Brain microvascular endothelial cell (primary cell): Measurements from ENCODE around the gene TERT.

Experiments
- DNase-seq: peaks from one replicate; pipeline ENCODE4 v3.0.0-alpha.2; 2020
- H3K27ac ChIP-seq: fragments of 250-450 bp; sonication (Bioruptor Pico); 2 replicates; pipeline ENCODE4 v1.5.1; 2020; ENCODE audit warnings: mild to moderate bottlenecking, moderate library complexity
- H3K27me3 ChIP-seq: fragments of 250-450 bp; sonication (Bioruptor Pico); replicated peaks from 2 replicates; pipeline ENCODE4 v1.5.1; 2020; ENCODE audit warnings: mild to moderate bottlenecking
- H3K36me3 ChIP-seq: fragments of 250-450 bp; sonication (Bioruptor Pico); replicated peaks from 2 replicates; pipeline ENCODE4 v1.5.1; 2020; ENCODE audit warnings: mild to moderate bottlenecking
- H3K4me3 ChIP-seq: 2 replicates; pipeline ENCODE4 v1.5.1; 2011; ENCODE audit warnings: low read depth, mild to moderate bottlenecking, control low read depth, low read length, moderate library complexity
- in situ Hi-C: cut with HindIII; loops from 2 replicates; pipeline ENCODE4 v1.10.0; 2017; ENCODE audit warnings: low sequenced_read_pairs, low pct_ligation_motif_present
- TF ChIP-seq, protein P1 (sequence below): IDR thresholded peaks from 2 replicates; pipeline ENCODE4 v1.5.1; 2011; ENCODE audit warnings: low read depth, mild to moderate bottlenecking, moderate library complexity, low read length, control low read depth, inconsistent platforms; ENCODE audit errors: missing control alignments

TERT gene

GRCh38 chr5:1203968-1204692 lies 90.7 kb downstream of the TERT start:
- H3K27me3 ChIP-seq = peaks cover 35% of the 10 kb centered on the region
- no peak overlapping the region for H3K4me3 ChIP-seq
- no peak for DNase-seq
- H3K27ac ChIP-seq = no peak overlapping the region
- TF ChIP-seq, protein P1, sequence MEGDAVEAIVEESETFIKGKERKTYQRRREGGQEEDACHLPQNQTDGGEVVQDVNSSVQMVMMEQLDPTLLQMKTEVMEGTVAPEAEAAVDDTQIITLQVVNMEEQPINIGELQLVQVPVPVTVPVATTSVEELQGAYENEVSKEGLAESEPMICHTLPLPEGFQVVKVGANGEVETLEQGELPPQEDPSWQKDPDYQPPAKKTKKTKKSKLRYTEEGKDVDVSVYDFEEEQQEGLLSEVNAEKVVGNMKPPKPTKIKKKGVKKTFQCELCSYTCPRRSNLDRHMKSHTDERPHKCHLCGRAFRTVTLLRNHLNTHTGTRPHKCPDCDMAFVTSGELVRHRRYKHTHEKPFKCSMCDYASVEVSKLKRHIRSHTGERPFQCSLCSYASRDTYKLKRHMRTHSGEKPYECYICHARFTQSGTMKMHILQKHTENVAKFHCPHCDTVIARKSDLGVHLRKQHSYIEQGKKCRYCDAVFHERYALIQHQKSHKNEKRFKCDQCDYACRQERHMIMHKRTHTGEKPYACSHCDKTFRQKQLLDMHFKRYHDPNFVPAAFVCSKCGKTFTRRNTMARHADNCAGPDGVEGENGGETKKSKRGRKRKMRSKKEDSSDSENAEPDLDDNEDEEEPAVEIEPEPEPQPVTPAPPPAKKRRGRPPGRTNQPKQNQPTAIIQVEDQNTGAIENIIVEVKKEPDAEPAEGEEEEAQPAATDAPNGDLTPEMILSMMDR = no peak
- in situ Hi-C loops = loop anchor here (25.0 kb wide), 1 partner anchor 108 kb away; no protein-coding TSS in a partner anchor
- no peaks in the 10 kb centered on the region for H3K36me3 ChIP-seq

DNA sequence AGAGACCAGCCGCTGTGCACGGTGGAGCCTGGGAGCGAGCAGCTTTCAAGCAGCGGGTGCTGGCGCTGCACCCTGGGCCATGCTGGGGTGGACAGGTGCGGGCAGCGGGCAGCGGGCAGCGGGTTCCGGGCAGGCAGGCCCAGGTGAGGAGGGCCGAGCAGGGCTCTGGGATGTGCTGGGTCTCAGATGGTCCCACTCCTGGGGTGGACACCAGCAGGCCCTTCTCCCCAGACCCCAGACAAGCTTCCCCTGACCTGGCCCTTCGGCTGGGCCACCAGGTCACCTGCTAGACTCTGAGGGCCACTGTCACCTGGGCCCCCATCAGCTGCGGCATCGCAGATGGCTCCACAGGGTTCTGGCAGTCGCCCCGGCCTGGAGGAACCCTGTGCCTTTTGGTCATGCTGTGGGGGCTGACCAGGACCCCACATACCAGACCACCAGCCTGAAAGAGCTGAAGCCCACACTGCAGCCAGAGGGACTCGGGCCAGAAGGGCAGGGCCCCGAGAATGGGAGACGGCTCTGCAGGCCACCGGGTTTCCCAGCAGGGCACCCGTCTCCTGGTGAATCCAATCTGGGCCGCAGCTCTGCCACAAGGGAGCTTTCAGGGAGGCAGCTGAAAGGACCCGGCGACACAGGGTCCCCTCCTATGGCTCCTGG lies 91.4 kb downstream of the TERT start:
- no peak for DNase-seq
- in situ Hi-C loops = loop anchor here (25.0 kb wide), 1 partner anchor 109 kb away; no protein-coding TSS in a partner anchor
- H3K36me3 ChIP-seq = no peaks in the 10 kb centered on the region
- H3K27me3 ChIP-seq = peaks cover 33% of the 10 kb centered on the region
- TF ChIP-seq, protein P1 = no peak
- no peak overlapping the region for H3K4me3 ChIP-seq
- no peak overlapping the region for H3K27ac ChIP-seq
